Measurements from ENCODE around the gene PPP2R5C. TPM values are rescaled to one million over a fixed set of nuclear protein-coding genes. Genes with fewer than 3 reads are reported as not detected.

PPP2R5C gene
- total RNA-seq, 1 donor from 2014 or later: 170 TPM

GRCh38 chr14:101908795-101909194, 147.3 kb downstream of the PPP2R5C start:
- Mint-ChIP-seq H3K27me3 (ENCODE audit: low read depth) (no peaks in the 10 kb centered on the region), H3K36me3 (ENCODE audit: low read depth) (peaks cover 67% of the 10 kb centered on the region), H3K4me3 (ENCODE audit: low read depth) (no peak overlapping the region), H3K27ac (no peak overlapping the region), H3K4me1 (ENCODE audit: low read depth) (no peaks in the 10 kb centered on the region), H3K9me3 (no peaks in the 10 kb centered on the region)
- intact Hi-C loops (cut with micrococcal nuclease): no loop called here
- DNase-seq (ENCODE audit: low spot score): no peak

- intact Hi-C loops (cut with micrococcal nuclease): no loop called here
- H3K9me3 Mint-ChIP-seq: no peaks in the 10 kb centered on the region
- H3K4me3 Mint-ChIP-seq (ENCODE audit: low read depth): no peak overlapping the region
- H3K27ac Mint-ChIP-seq: no peak overlapping the region
- DNase-seq (ENCODE audit: low spot score): no peak
- no peaks in the 10 kb centered on the region for H3K27me3 Mint-ChIP-seq (ENCODE audit: low read depth)
- H3K36me3 Mint-ChIP-seq (ENCODE audit: low read depth): peaks cover 72% of the 10 kb centered on the region
- H3K4me1 Mint-ChIP-seq (ENCODE audit: low read depth): no peaks in the 10 kb centered on the region
Measured at GRCh38 chr14:101909371-101910096, 148.0 kb downstream of the PPP2R5C start.

GRCh38 chr14:101912841-101913240, 151.3 kb downstream of the PPP2R5C start:
- DNase-seq (ENCODE audit: low spot score): no peak
- Mint-ChIP-seq H3K4me3 (ENCODE audit: low read depth) (no peak overlapping the region), H3K4me1 (ENCODE audit: low read depth) (peaks cover 2% of the 10 kb centered on the region), H3K36me3 (ENCODE audit: low read depth) (peaks cover 68% of the 10 kb centered on the region), H3K27ac (no peak overlapping the region), H3K9me3 (no peaks in the 10 kb centered on the region), H3K27me3 (ENCODE audit: low read depth) (no peaks in the 10 kb centered on the region)
- intact Hi-C loops (cut with micrococcal nuclease): no loop called here

GRCh38 chr14:101914083-101914482, 152.6 kb downstream of the PPP2R5C start:
- no peaks in the 10 kb centered on the region for H3K27me3 Mint-ChIP-seq (ENCODE audit: low read depth)
- no peak overlapping the region for H3K27ac Mint-ChIP-seq
- H3K4me3 Mint-ChIP-seq (ENCODE audit: low read depth): no peak overlapping the region
- H3K9me3 Mint-ChIP-seq: no peaks in the 10 kb centered on the region
- H3K4me1 Mint-ChIP-seq (ENCODE audit: low read depth): peaks cover 2% of the 10 kb centered on the region
- intact Hi-C loops (cut with micrococcal nuclease): no loop called here
- DNase-seq (ENCODE audit: low spot score): no peak
- peaks cover 64% of the 10 kb centered on the region for H3K36me3 Mint-ChIP-seq (ENCODE audit: low read depth)

- Mint-ChIP-seq H3K27me3 (ENCODE audit: low read depth) (no peaks in the 10 kb centered on the region), H3K27ac (no peak overlapping the region), H3K4me3 (ENCODE audit: low read depth) (no peak overlapping the region), H3K36me3 (ENCODE audit: low read depth) (peaks cover 62% of the 10 kb centered on the region), H3K9me3 (no peaks in the 10 kb centered on the region), H3K4me1 (ENCODE audit: low read depth) (peaks cover 2% of the 10 kb centered on the region)
- intact Hi-C loops (cut with micrococcal nuclease): no loop called here
- DNase-seq (ENCODE audit: low spot score): no peak
Measured at GRCh38 chr14:101915871-101916815, 154.6 kb downstream of the PPP2R5C start.

GRCh38 chr14:101916816-101917412, 155.4 kb downstream of the PPP2R5C start:
- Mint-ChIP-seq H3K4me3 (ENCODE audit: low read depth) (no peak overlapping the region), H3K4me1 (ENCODE audit: low read depth) (peaks cover 2% of the 10 kb centered on the region), H3K27me3 (ENCODE audit: low read depth) (no peaks in the 10 kb centered on the region), H3K27ac (no peak overlapping the region), H3K36me3 (ENCODE audit: low read depth) (peaks cover 63% of the 10 kb centered on the region), H3K9me3 (no peaks in the 10 kb centered on the region)
- DNase-seq (ENCODE audit: low spot score): no peak
- intact Hi-C loops (cut with micrococcal nuclease): no loop called here

GRCh38 chr14:101917413-101918017, 156.0 kb downstream of the PPP2R5C start:
- Mint-ChIP-seq H3K27ac (no peak overlapping the region), H3K4me3 (ENCODE audit: low read depth) (no peak overlapping the region), H3K27me3 (ENCODE audit: low read depth) (no peaks in the 10 kb centered on the region), H3K9me3 (no peaks in the 10 kb centered on the region), H3K4me1 (ENCODE audit: low read depth) (peaks cover 2% of the 10 kb centered on the region), H3K36me3 (ENCODE audit: low read depth) (peaks cover 58% of the 10 kb centered on the region)
- DNase-seq (ENCODE audit: low spot score): no peak
- intact Hi-C loops (cut with micrococcal nuclease): no loop called here

GRCh38 chr14:101918065-101918989, 156.8 kb downstream of the PPP2R5C start:
- Mint-ChIP-seq H3K4me1 (ENCODE audit: low read depth) (peaks cover 2% of the 10 kb centered on the region), H3K27me3 (ENCODE audit: low read depth) (no peaks in the 10 kb centered on the region), H3K9me3 (no peaks in the 10 kb centered on the region), H3K27ac (no peak overlapping the region), H3K4me3 (ENCODE audit: low read depth) (no peak overlapping the region), H3K36me3 (ENCODE audit: low read depth) (peaks cover 57% of the 10 kb centered on the region)
- DNase-seq (ENCODE audit: low spot score): no peak
- intact Hi-C loops (cut with micrococcal nuclease): no loop called here

- Mint-ChIP-seq H3K27me3 (ENCODE audit: low read depth) (no peaks in the 10 kb centered on the region), H3K9me3 (no peaks in the 10 kb centered on the region), H3K4me3 (ENCODE audit: low read depth) (no peak overlapping the region), H3K36me3 (ENCODE audit: low read depth) (peaks cover 47% of the 10 kb centered on the region), H3K27ac (no peak overlapping the region), H3K4me1 (ENCODE audit: low read depth) (peaks cover 2% of the 10 kb centered on the region)
- intact Hi-C loops (cut with micrococcal nuclease): no loop called here
- DNase-seq (ENCODE audit: low spot score): no peak
Measured at GRCh38 chr14:101920271-101920670, 158.8 kb downstream of the PPP2R5C start.

- Mint-ChIP-seq H3K4me1 (ENCODE audit: low read depth) (no peaks in the 10 kb centered on the region), H3K27me3 (ENCODE audit: low read depth) (no peaks in the 10 kb centered on the region), H3K27ac (no peak overlapping the region), H3K36me3 (ENCODE audit: low read depth) (peaks cover 34% of the 10 kb centered on the region), H3K4me3 (ENCODE audit: low read depth) (no peak overlapping the region), H3K9me3 (no peaks in the 10 kb centered on the region)
- intact Hi-C loops (cut with micrococcal nuclease): no loop called here
- DNase-seq (ENCODE audit: low spot score): no peak
Measured at GRCh38 chr14:101922866-101923265, 161.4 kb downstream of the PPP2R5C start.

- Mint-ChIP-seq H3K27me3 (ENCODE audit: low read depth) (no peaks in the 10 kb centered on the region), H3K9me3 (no peaks in the 10 kb centered on the region), H3K4me3 (ENCODE audit: low read depth) (no peak overlapping the region), H3K36me3 (ENCODE audit: low read depth) (peaks cover 28% of the 10 kb centered on the region), H3K4me1 (ENCODE audit: low read depth) (no peaks in the 10 kb centered on the region), H3K27ac (no peak overlapping the region)
- intact Hi-C loops (cut with micrococcal nuclease): no loop called here
- no peak for DNase-seq (ENCODE audit: low spot score)
Measured at GRCh38 chr14:101925152-101925551, 163.6 kb downstream of the PPP2R5C start.

- intact Hi-C loops (cut with micrococcal nuclease): no loop called here
- no peak overlapping the region for H3K27ac Mint-ChIP-seq
Measured at GRCh38 chr14:101926085-101926484, 164.6 kb downstream of the PPP2R5C start.

More at GRCh38 chr14:101926085-101926484, 164.6 kb downstream of the PPP2R5C start:
- no peaks in the 10 kb centered on the region for H3K9me3 Mint-ChIP-seq
- no peak overlapping the region for H3K4me3 Mint-ChIP-seq (ENCODE audit: low read depth)
- H3K36me3 Mint-ChIP-seq (ENCODE audit: low read depth): peaks cover 22% of the 10 kb centered on the region
- DNase-seq (ENCODE audit: low spot score): no peak
- no peaks in the 10 kb centered on the region for H3K4me1 Mint-ChIP-seq (ENCODE audit: low read depth)
- H3K27me3 Mint-ChIP-seq (ENCODE audit: low read depth): no peaks in the 10 kb centered on the region

Data from activated T-helper 2 cell treated with anti-CD3 and anti-CD28 coated beads, Interferon-gamma antibody, Interleukin-2, Interleukin-4, amounts not matched to agents 10 μg/mL and 5 μg/mL and 100 μg/mL, durations not matched to agents 14 hours and 24 hours and 36 hours (primary cell).